ENCODE results near the gene NCBP3.

- no peak for TF ChIP-seq POLR2A (IDR thresholded peaks at IDR 0.05)
- no peak for TF ChIP-seq CTCF (IDR thresholded peaks at IDR 0.05)
Observed at GRCh38 chr17:3803308-3803640, 42.8 kb downstream of the NCBP3 start.

All from Peyer's patch (tissue), 4 donors.